ENCODE results near the gene WT1. TPM values are rescaled to one million over a fixed set of nuclear protein-coding genes. Genes with fewer than 3 reads are reported as not detected.

The WT1 gene
- total and polyA plus RNA-seq, 2 of the 8 experiments (the other 6 are each of a cell fraction or from before 2014, with no cell fraction given): 0.05 to 0.17 TPM

- no peak for DNase-seq (ENCODE audit: low read depth in 1 of 2, low spot score in 2 of 2)
- Histone ChIP-seq H3K9me3 (ENCODE audit: insufficient read depth in 2 of 2, low read depth in 1 of 2, low read length in 1 of 2) (peaks cover 0 to 8% of the 10 kb centered on the region in 2 experiments; a peak in 1 of 4 replicates), H3K79me1 (ENCODE audit: low read depth, low read length) (no peaks in the 10 kb centered on the region), H3K18ac (ENCODE audit: extremely low read depth, low read length) (no peak overlapping the region), H3K27me3 (replicated peaks in 1 of 4; ENCODE audit: control insufficient read depth in 3 of 4, extremely low read depth in 1 of 4, insufficient read depth in 3 of 4, low read length in 3 of 4) (no peaks in the 10 kb centered on the region), H2BK120ac (replicated peaks; ENCODE audit: low read depth, low read length) (no peak overlapping the region), H2BK20ac (ENCODE audit: low read length) (no peak overlapping the region), H3K23me2 (ENCODE audit: low read depth, low read length) (no peaks in the 10 kb centered on the region; the same call in 1 of the 2 replicates), H3K4me2 (ENCODE audit: insufficient read depth in 1 of 2, low read depth in 2 of 2, low read length in 2 of 2) (no peak overlapping the region), H2AFZ (ENCODE audit: low read length) (no peak overlapping the region), H3K4me1 (replicated peaks in 1 of 4; ENCODE audit: control insufficient read depth in 3 of 4, insufficient read depth in 4 of 4, low read length in 3 of 4) (no peaks in the 10 kb centered on the region), H2BK5ac (ENCODE audit: low read depth, low read length) (no peak overlapping the region), H3K36me3 (ENCODE audit: control insufficient read depth in 2 of 4, insufficient read depth in 4 of 4, low read length in 3 of 4) (no peaks in the 10 kb centered on the region), H2AK5ac (ENCODE audit: low read depth, low read length) (no peak overlapping the region), H3K4me3 (ENCODE audit: extremely low read depth in 1 of 4, insufficient read depth in 2 of 4, low read depth in 3 of 4, low read length in 4 of 4) (no peak overlapping the region), H3K23ac (ENCODE audit: insufficient read length) (no peak overlapping the region), H3K27ac (ENCODE audit: low read depth, low read length) (no peak overlapping the region), H3K79me2 (ENCODE audit: control insufficient read depth in 1 of 2, insufficient read depth in 2 of 2, low read length in 2 of 2) (no peaks in the 10 kb centered on the region), H3K9ac (replicated peaks in 1 of 4; ENCODE audit: extremely low read depth in 1 of 4, low read depth in 3 of 4, low read length in 3 of 4) (no peak overlapping the region), H2BK15ac (ENCODE audit: low read length) (no peak overlapping the region), H4K8ac (ENCODE audit: extremely low read depth, insufficient read depth, low read length) (no peak overlapping the region), H3K4ac (replicated peaks; ENCODE audit: insufficient read length, low read depth, low read length) (no peak overlapping the region), H4K20me1 (replicated peaks in 1 of 2; ENCODE audit: control insufficient read depth in 1 of 2, insufficient read depth in 2 of 2, low read length in 2 of 2) (no peaks in the 10 kb centered on the region), H4K91ac (replicated peaks; ENCODE audit: insufficient read length, low read length) (no peak overlapping the region), H3K56ac (replicated peaks; ENCODE audit: insufficient read length, low read depth, low read length) (no peak overlapping the region), H4K5ac (ENCODE audit: insufficient read length, low read depth, low read length) (no peak overlapping the region), H2BK12ac (ENCODE audit: low read depth, low read length) (no peak overlapping the region), H3K14ac (ENCODE audit: insufficient read length) (no peak overlapping the region)
- FAIRE-seq: no peak
- CTCF ChIA-PET (ENCODE audit: partially characterized antibody): interaction anchor here (0.6 to 2.4 kb wide), 12 partner anchors 9 to 1266 kb away, joined by 3 to 21 read pairs (median 3); no protein-coding TSS in a partner anchor
- POLR2A ChIA-PET (ENCODE audit: partially characterized antibody): no interaction called here
- 94% methylated on average over 1 of the region's 1 CpG; no CpG with 5 or more reads in 1 of the 2 experiments for WGBS, 2 experiments (ENCODE audit: extremely low coverage in 1 of 2, insufficient coverage in 1 of 2, insufficient read length in 1 of 2, insufficient replicate concordance in 2 of 2, low coverage in 1 of 2, low lambda C conversion rate in 2 of 2, missing lambda C conversion rate in 1 of 2)
- TF ChIP-seq SAP30 (IDR thresholded peaks at IDR 0.05; ENCODE audit: insufficient read depth, insufficient replicate concordance, low read length) (no peak), CBX8 (IDR thresholded peaks at IDR 0.05; ENCODE audit: borderline replicate concordance, low read depth, low read length) (no peak), SUZ12 (IDR thresholded peaks at IDR 0.05; ENCODE audit: low read length) (no peak), POLR2AphosphoS5 (IDR thresholded peaks at IDR 0.05; ENCODE audit: low read depth, low read length) (no peak), HDAC2 (IDR thresholded peaks at IDR 0.05; ENCODE audit: borderline replicate concordance in 1 of 2, low read depth in 2 of 2, low read length in 2 of 2) (no peak), SP1 (IDR thresholded peaks at IDR 0.05; ENCODE audit: low read depth, low read length) (no peak), SP2 (IDR thresholded peaks at IDR 0.05; ENCODE audit: low read length) (no peak), RBBP5 (IDR thresholded peaks at IDR 0.05; ENCODE audit: borderline replicate concordance, low read depth, low read length) (no peak), PHF8 (conservative IDR thresholded peaks at IDR 0.05; ENCODE audit: low read depth, low read length) (no peak), SIN3A (conservative IDR thresholded peaks at IDR 0.05 in 1 of 2, IDR thresholded peaks at IDR 0.05 in 1 of 2; ENCODE audit: low read depth in 1 of 2, low read length in 2 of 2) (no peak), SIRT6 (IDR thresholded peaks at IDR 0.05; ENCODE audit: low read length) (no peak), TAF1 (IDR thresholded peaks at IDR 0.05; ENCODE audit: low read depth, low read length) (no peak), YY1 (IDR thresholded peaks at IDR 0.05; ENCODE audit: low read depth, low read length) (no peak), NRF1 (IDR thresholded peaks at IDR 0.05; ENCODE audit: low read depth, low read length) (no peak), SIX5 (IDR thresholded peaks at IDR 0.05; ENCODE audit: low read depth, low read length) (no peak)
These were observed 59.5 kb downstream of the WT1 start for GRCh38 chr11:32375826-32376225.

All from H1 (cell line).